WTC11 (cell line): Measurements from ENCODE around the gene TMEM212. TPM values are rescaled to one million over a fixed set of nuclear protein-coding genes. Genes with fewer than 3 reads are reported as not detected.

ENCODE experiments used
- ATAC-seq: fragments of 200-7000 bp; cut with Tn5 transposase; 2 replicates; pipeline ENCODE4 v1.10.0; 2021; ENCODE audit warnings: mild to moderate bottlenecking, moderate library complexity
- CTCF ChIA-PET: fragments of 300-600 bp; sonication (Branson Sonifier 250); formaldehyde crosslinking; loops from one replicate; lab custom pipeline; 2021; ENCODE audit warnings: antibody characterized with exemption; lab: Charles Lee
- POLR2A ChIA-PET: fragments of 350-600 bp; sonication (Branson Sonifier 250); formaldehyde crosslinking; loops from one replicate; lab custom pipeline; 2021; ENCODE audit warnings: antibody characterized with exemption; lab: Charles Lee
- DNase-seq: peaks from one replicate; pipeline ENCODE4 v3.0.0; 2021; ENCODE audit warnings: low spot score
- H3K27ac Mint-ChIP-seq: 2 replicates; pipeline ENCODE4 v1.8.0; 2021; ENCODE audit warnings: mixed read lengths
- H3K27me3 Mint-ChIP-seq: 2 replicates; pipeline ENCODE4 v1.8.0; 2021; ENCODE audit warnings: low read depth, mild to moderate bottlenecking, moderate library complexity, mixed read lengths
- H3K36me3 Mint-ChIP-seq: 2 replicates; pipeline ENCODE4 v1.8.0; 2021; ENCODE audit warnings: mixed read lengths
- H3K4me1 Mint-ChIP-seq: 2 replicates; pipeline ENCODE4 v1.8.0; 2022; ENCODE audit warnings: mixed read lengths
- H3K4me3 Mint-ChIP-seq: 2 replicates; pipeline ENCODE4 v1.8.0; 2021; ENCODE audit warnings: mild to moderate bottlenecking, moderate library complexity, mixed read lengths
- H3K9me3 Mint-ChIP-seq: 2 replicates; pipeline ENCODE4 v1.8.0; 2021; ENCODE audit warnings: mixed read lengths
- FOXJ3 ChIP-seq: sonication (generic); formaldehyde crosslinking; IDR thresholded peaks from 2 replicates; pipeline ENCODE4 v1.9.0; 2021; ENCODE audit warnings: missing genetic modification reagents, mild to moderate bottlenecking, borderline replicate concordance
- FOXK1 ChIP-seq: sonication (generic); formaldehyde crosslinking; IDR thresholded peaks from 2 replicates; pipeline ENCODE4 v1.8.0; 2022; ENCODE audit warnings: mild to moderate bottlenecking, moderate library complexity, missing genetic modification reagents
- JUN ChIP-seq: sonication (generic); formaldehyde crosslinking; IDR thresholded peaks from 2 replicates; pipeline ENCODE4 v1.8.0; 2023; ENCODE audit warnings: mild to moderate bottlenecking, missing genetic modification reagents
- KAT7 ChIP-seq: sonication (generic); formaldehyde crosslinking; IDR thresholded peaks from 2 replicates; pipeline ENCODE4 v1.8.1; 2023; ENCODE audit warnings: missing genetic modification reagents, mild to moderate bottlenecking, borderline replicate concordance
- NFE2L1 ChIP-seq: sonication (generic); formaldehyde crosslinking; IDR thresholded peaks from 2 replicates; pipeline ENCODE4 v1.8.1; 2023; ENCODE audit warnings: missing genetic modification reagents
- NR3C1 ChIP-seq: sonication (generic); formaldehyde crosslinking; conservative IDR thresholded peaks from 2 replicates; pipeline ENCODE4 v1.8.1; 2023; ENCODE audit warnings: low read depth, mild to moderate bottlenecking, missing genetic modification reagents
- TCF7 ChIP-seq: sonication (generic); formaldehyde crosslinking; IDR thresholded peaks from 2 replicates; pipeline ENCODE4 v1.8.0; 2022; ENCODE audit warnings: mild to moderate bottlenecking, low read depth, missing genetic modification reagents, moderate library complexity
- ZNF138 ChIP-seq: sonication (generic); formaldehyde crosslinking; conservative IDR thresholded peaks from 2 replicates; pipeline ENCODE4 v1.8.1; 2022; ENCODE audit warnings: mild to moderate bottlenecking, moderate library complexity, missing genetic modification reagents
- ZNF263 ChIP-seq: sonication (generic); formaldehyde crosslinking; IDR thresholded peaks from 2 replicates; pipeline ENCODE4 v1.8.1; 2022; ENCODE audit warnings: low read depth, mild to moderate bottlenecking, moderate library complexity, missing genetic modification reagents
- ZNF423 ChIP-seq: fragments of 250-450 bp; sonication (Bioruptor Pico); IDR thresholded peaks from 2 replicates; pipeline ENCODE4 v2.1.2; 2022; ENCODE audit warnings: mild to moderate bottlenecking, moderate library complexity
- total RNA-seq: library from RNA; stranded (reverse); gene quantifications from 3 replicates; pipeline ENCODE4 v1.2.3, GENCODE V29; 2021
- TF ChIP-seq, protein P1 (sequence below): fragments of 250-450 bp; sonication (Bioruptor Pico); conservative IDR thresholded peaks from 2 replicates; pipeline ENCODE4 v1.9.0; 2021; ENCODE audit warnings: mild to moderate bottlenecking
- TF ChIP-seq, protein P2 (sequence below): sonication (generic); formaldehyde crosslinking; IDR thresholded peaks from 2 replicates; pipeline ENCODE4 v1.8.0; 2022; ENCODE audit warnings: mild to moderate bottlenecking, missing genetic modification reagents
- TF ChIP-seq, protein P3 (sequence below): sonication (generic); formaldehyde crosslinking; IDR thresholded peaks from 2 replicates; pipeline ENCODE4 v1.8.1; 2022; ENCODE audit warnings: mild to moderate bottlenecking, moderate library complexity, missing genetic modification reagents
- TF ChIP-seq, protein P4 (sequence below): sonication (generic); formaldehyde crosslinking; IDR thresholded peaks from 2 replicates; pipeline ENCODE4 v1.8.0; 2023; ENCODE audit warnings: mild to moderate bottlenecking, missing genetic modification reagents
- TF ChIP-seq, protein P5 (sequence below): sonication (generic); formaldehyde crosslinking; IDR thresholded peaks from 2 replicates; pipeline ENCODE4 v1.8.0; 2022; ENCODE audit warnings: mild to moderate bottlenecking, missing genetic modification reagents
- TF ChIP-seq, protein P6 (sequence below): fragments of 250-450 bp; sonication (Bioruptor Pico); IDR thresholded peaks from 2 replicates; pipeline ENCODE4 v1.8.0; 2021; ENCODE audit warnings: mild to moderate bottlenecking
- TF ChIP-seq, protein P7 (sequence below): sonication (generic); formaldehyde crosslinking; IDR thresholded peaks from 2 replicates; pipeline ENCODE4 v1.8.1; 2023; ENCODE audit warnings: mild to moderate bottlenecking, missing genetic modification reagents, moderate library complexity
- TF ChIP-seq, protein P8 (sequence below): sonication (generic); formaldehyde crosslinking; IDR thresholded peaks from 2 replicates; pipeline ENCODE4 v1.8.1; 2023; ENCODE audit warnings: mild to moderate bottlenecking, missing genetic modification reagents, moderate library complexity
- TF ChIP-seq, protein P9 (sequence below): sonication (generic); formaldehyde crosslinking; IDR thresholded peaks from 2 replicates; pipeline ENCODE4 v1.8.1; 2023; ENCODE audit warnings: mild to moderate bottlenecking, missing genetic modification reagents, borderline replicate concordance

The TMEM212 gene
- total RNA-seq, 1 experiment from 2014 or later: not detected

DNA sequence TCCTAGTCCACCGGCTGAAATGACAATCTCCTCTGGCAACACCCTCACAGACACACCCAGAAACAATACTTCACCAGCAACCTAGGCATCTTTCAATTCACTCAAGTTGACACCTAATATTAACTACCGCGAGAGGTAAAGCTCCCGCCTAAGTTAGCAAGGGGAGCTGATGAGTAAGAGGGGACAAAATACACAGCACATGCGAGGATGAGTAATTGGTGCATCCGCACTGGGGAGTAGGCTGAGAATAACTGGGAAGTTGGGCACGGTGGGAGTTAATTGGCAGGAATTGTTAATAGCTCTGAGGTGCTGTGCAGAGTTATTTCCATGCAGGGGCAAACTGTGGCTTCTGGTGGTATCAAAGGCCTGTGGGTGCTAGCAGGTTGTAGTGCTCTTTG, 18.3 kb upstream of the TMEM212 start (continued):
- TF ChIP-seq, protein P1, sequence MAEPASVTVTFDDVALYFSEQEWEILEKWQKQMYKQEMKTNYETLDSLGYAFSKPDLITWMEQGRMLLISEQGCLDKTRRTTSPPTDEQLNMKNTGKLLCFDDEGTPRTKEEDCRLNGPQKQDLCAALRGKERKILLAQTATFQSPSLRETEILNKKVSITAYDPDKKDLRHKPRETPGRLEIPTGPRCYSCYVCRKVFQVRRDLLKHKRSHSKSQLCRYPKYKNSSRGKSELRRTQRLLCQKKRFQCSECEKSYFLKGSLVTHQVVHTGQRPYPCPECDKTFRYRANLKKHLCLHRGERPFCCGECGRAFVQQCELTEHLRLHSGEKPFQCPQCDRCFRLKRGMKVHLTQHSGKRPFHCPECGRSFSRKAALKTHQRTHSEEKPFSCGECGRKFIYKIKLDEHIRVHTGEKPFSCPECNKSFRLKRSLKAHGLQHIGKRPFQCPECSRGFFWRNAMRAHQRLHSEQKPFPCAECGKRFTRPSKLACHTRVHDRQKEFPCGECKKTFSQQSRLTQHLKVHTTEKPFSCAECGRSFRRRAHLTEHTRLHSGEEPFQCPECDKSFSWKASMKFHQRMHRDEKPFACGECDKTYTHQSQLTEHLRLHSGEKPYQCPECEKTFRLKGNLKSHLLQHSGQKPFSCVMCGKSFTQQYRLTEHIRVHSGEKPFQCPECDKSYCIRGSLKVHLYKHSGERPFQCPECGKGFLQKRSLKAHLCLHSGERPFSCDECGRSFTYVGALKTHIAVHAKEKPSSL (CRISPR knock-in tag): no peak
- TF ChIP-seq FOXK1 (CRISPR knock-in tag): no peak
- TF ChIP-seq, protein P2, sequence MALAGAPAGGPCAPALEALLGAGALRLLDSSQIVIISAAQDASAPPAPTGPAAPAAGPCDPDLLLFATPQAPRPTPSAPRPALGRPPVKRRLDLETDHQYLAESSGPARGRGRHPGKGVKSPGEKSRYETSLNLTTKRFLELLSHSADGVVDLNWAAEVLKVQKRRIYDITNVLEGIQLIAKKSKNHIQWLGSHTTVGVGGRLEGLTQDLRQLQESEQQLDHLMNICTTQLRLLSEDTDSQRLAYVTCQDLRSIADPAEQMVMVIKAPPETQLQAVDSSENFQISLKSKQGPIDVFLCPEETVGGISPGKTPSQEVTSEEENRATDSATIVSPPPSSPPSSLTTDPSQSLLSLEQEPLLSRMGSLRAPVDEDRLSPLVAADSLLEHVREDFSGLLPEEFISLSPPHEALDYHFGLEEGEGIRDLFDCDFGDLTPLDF (CRISPR knock-in tag): no peak
- TF ChIP-seq ZNF138: no peak
- TF ChIP-seq, protein P3, sequence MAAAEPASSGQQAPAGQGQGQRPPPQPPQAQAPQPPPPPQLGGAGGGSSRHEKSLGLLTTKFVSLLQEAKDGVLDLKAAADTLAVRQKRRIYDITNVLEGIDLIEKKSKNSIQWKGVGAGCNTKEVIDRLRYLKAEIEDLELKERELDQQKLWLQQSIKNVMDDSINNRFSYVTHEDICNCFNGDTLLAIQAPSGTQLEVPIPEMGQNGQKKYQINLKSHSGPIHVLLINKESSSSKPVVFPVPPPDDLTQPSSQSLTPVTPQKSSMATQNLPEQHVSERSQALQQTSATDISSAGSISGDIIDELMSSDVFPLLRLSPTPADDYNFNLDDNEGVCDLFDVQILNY: no peak
- no peak for TF ChIP-seq NFE2L1 (CRISPR knock-in tag)
- TF ChIP-seq, protein P4, sequence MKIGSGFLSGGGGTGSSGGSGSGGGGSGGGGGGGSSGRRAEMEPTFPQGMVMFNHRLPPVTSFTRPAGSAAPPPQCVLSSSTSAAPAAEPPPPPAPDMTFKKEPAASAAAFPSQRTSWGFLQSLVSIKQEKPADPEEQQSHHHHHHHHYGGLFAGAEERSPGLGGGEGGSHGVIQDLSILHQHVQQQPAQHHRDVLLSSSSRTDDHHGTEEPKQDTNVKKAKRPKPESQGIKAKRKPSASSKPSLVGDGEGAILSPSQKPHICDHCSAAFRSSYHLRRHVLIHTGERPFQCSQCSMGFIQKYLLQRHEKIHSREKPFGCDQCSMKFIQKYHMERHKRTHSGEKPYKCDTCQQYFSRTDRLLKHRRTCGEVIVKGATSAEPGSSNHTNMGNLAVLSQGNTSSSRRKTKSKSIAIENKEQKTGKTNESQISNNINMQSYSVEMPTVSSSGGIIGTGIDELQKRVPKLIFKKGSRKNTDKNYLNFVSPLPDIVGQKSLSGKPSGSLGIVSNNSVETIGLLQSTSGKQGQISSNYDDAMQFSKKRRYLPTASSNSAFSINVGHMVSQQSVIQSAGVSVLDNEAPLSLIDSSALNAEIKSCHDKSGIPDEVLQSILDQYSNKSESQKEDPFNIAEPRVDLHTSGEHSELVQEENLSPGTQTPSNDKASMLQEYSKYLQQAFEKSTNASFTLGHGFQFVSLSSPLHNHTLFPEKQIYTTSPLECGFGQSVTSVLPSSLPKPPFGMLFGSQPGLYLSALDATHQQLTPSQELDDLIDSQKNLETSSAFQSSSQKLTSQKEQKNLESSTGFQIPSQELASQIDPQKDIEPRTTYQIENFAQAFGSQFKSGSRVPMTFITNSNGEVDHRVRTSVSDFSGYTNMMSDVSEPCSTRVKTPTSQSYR (CRISPR knock-in tag): no peak
- no peak for TF ChIP-seq ZNF263 (CRISPR knock-in tag)
- no peak for TF ChIP-seq KAT7 (CRISPR knock-in tag)
- TF ChIP-seq, protein P5, sequence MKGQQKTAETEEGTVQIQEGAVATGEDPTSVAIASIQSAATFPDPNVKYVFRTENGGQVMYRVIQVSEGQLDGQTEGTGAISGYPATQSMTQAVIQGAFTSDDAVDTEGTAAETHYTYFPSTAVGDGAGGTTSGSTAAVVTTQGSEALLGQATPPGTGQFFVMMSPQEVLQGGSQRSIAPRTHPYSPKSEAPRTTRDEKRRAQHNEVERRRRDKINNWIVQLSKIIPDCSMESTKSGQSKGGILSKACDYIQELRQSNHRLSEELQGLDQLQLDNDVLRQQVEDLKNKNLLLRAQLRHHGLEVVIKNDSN (CRISPR knock-in tag): no peak
- TF ChIP-seq, protein P6, sequence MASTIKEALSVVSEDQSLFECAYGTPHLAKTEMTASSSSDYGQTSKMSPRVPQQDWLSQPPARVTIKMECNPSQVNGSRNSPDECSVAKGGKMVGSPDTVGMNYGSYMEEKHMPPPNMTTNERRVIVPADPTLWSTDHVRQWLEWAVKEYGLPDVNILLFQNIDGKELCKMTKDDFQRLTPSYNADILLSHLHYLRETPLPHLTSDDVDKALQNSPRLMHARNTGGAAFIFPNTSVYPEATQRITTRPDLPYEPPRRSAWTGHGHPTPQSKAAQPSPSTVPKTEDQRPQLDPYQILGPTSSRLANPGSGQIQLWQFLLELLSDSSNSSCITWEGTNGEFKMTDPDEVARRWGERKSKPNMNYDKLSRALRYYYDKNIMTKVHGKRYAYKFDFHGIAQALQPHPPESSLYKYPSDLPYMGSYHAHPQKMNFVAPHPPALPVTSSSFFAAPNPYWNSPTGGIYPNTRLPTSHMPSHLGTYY: no peak
- TF ChIP-seq, protein P7, sequence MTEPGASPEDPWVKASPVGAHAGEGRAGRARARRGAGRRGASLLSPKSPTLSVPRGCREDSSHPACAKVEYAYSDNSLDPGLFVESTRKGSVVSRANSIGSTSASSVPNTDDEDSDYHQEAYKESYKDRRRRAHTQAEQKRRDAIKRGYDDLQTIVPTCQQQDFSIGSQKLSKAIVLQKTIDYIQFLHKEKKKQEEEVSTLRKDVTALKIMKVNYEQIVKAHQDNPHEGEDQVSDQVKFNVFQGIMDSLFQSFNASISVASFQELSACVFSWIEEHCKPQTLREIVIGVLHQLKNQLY (CRISPR knock-in tag): no peak
- TF ChIP-seq, protein P8, sequence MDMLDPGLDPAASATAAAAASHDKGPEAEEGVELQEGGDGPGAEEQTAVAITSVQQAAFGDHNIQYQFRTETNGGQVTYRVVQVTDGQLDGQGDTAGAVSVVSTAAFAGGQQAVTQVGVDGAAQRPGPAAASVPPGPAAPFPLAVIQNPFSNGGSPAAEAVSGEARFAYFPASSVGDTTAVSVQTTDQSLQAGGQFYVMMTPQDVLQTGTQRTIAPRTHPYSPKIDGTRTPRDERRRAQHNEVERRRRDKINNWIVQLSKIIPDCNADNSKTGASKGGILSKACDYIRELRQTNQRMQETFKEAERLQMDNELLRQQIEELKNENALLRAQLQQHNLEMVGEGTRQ: no peak

DNA sequence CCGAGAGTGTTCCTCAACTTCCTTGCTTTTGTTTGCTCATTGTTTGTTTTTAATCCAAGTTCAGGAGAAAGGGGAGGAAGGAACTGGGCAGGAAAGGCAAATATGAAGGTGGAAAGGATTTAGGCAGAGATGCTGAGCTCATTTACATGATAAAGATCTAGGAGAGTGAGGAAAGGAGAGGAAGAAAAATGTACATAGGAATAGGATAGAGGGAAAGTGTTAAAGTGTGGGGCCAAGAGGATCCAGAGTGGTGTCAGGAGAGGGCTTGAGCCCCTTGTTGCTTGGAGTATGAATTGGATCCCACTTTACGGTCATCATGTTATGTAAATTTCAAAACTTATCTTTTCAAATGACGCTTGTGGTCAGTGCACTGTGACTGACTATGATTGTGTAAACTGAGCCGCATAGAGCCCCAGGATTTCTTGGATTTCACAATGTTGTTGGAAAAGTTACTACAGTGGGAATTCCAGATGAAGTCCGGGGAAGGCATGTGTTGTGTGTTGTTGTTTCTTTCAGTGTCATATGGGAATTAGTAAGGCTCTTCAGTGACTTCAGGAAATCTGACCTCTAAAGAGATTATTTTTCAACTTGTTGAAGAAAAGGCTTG, 17.8 kb upstream of the TMEM212 start:
- Mint-ChIP-seq H3K4me1 (peaks cover 44% of the 10 kb centered on the region), H3K4me3 (no peak overlapping the region; the same call in 1 of the 2 replicates), H3K9me3 (no peaks in the 10 kb centered on the region), H3K27ac (no peak overlapping the region), H3K36me3 (no peaks in the 10 kb centered on the region), H3K27me3 (peaks cover 3% of the 10 kb centered on the region; the same call in 1 of the 2 replicates)
- ATAC-seq (no peak), DNase-seq (no peak)
- ChIA-PET POLR2A (no interaction called here), CTCF (interaction anchor here (0.9 to 1.6 kb wide), 6 partner anchors 9 to 211 kb away, joined by 3 to 8 read pairs (median 4); no protein-coding TSS in a partner anchor)
- TF ChIP-seq JUN (CRISPR knock-in tag): no peak
- no peak for TF ChIP-seq FOXJ3
- TF ChIP-seq ZNF423 (CRISPR knock-in tag): no peak
- TF ChIP-seq, protein P2 (CRISPR knock-in tag): no peak
- TF ChIP-seq, protein P9, sequence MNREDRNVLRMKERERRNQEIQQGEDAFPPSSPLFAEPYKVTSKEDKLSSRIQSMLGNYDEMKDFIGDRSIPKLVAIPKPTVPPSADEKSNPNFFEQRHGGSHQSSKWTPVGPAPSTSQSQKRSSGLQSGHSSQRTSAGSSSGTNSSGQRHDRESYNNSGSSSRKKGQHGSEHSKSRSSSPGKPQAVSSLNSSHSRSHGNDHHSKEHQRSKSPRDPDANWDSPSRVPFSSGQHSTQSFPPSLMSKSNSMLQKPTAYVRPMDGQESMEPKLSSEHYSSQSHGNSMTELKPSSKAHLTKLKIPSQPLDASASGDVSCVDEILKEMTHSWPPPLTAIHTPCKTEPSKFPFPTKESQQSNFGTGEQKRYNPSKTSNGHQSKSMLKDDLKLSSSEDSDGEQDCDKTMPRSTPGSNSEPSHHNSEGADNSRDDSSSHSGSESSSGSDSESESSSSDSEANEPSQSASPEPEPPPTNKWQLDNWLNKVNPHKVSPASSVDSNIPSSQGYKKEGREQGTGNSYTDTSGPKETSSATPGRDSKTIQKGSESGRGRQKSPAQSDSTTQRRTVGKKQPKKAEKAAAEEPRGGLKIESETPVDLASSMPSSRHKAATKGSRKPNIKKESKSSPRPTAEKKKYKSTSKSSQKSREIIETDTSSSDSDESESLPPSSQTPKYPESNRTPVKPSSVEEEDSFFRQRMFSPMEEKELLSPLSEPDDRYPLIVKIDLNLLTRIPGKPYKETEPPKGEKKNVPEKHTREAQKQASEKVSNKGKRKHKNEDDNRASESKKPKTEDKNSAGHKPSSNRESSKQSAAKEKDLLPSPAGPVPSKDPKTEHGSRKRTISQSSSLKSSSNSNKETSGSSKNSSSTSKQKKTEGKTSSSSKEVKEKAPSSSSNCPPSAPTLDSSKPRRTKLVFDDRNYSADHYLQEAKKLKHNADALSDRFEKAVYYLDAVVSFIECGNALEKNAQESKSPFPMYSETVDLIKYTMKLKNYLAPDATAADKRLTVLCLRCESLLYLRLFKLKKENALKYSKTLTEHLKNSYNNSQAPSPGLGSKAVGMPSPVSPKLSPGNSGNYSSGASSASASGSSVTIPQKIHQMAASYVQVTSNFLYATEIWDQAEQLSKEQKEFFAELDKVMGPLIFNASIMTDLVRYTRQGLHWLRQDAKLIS (CRISPR knock-in tag): no peak
- TF ChIP-seq TCF7 (CRISPR knock-in tag): no peak
- TF ChIP-seq NR3C1 (CRISPR knock-in tag): no peak
